Activated CD4-positive, alpha-beta T cell treated with anti-CD3 and anti-CD28 coated beads, Interleukin-2, amount 10 ng/mL, durations not matched to agents 24 days and 14 days (primary cell): Measurements from ENCODE around the gene SCO1. TPM values are rescaled to one million over a fixed set of nuclear protein-coding genes. Genes with fewer than 3 reads are reported as not detected.
"Not testable (repeated sequence)": the region's sequence is repeated elsewhere in the genome, so short reads cannot be mapped to it uniquely, and the experiment has no call there.

Experiments used
- DNase-seq: peaks from one replicate; pipeline ENCODE4 v3.0.0; 2022
- H3K27ac Mint-ChIP-seq: one replicate; pipeline ENCODE4 v1.8.0; 2022; ENCODE audit warnings: mild to moderate bottlenecking, mixed read lengths
- H3K27me3 Mint-ChIP-seq: one replicate; pipeline ENCODE4 v1.8.0; 2022; ENCODE audit warnings: mixed read lengths
- H3K36me3 Mint-ChIP-seq: one replicate; pipeline ENCODE4 v1.8.0; 2022; ENCODE audit warnings: low read depth, mild to moderate bottlenecking, mixed read lengths
- H3K4me1 Mint-ChIP-seq: one replicate; pipeline ENCODE4 v1.8.0; 2021; ENCODE audit warnings: mixed read lengths
- H3K4me3 Mint-ChIP-seq: one replicate; pipeline ENCODE4 v1.8.0; 2022; ENCODE audit warnings: mild to moderate bottlenecking, moderate library complexity, mixed read lengths
- H3K9me3 Mint-ChIP-seq: one replicate; pipeline ENCODE4 v1.8.0; 2021; ENCODE audit warnings: mixed read lengths
- intact Hi-C: fragments of 100-400 bp; cut with micrococcal nuclease; formaldehyde crosslinking; loops from one replicate; pipeline ENCODE4 v1.15.1; 2023
- total RNA-seq: library from RNA; stranded (reverse); gene quantifications from 2 replicates; pipeline ENCODE4 v1.2.3, GENCODE V29; 2022

The SCO1 gene
- total RNA-seq, 1 donor from 2014 or later: 43.4 TPM

- H3K9me3 Mint-ChIP-seq, DNase-seq, intact Hi-C loops, H3K36me3 Mint-ChIP-seq, H3K27ac Mint-ChIP-seq, H3K4me3 Mint-ChIP-seq: not testable (repeated sequence)
- Mint-ChIP-seq H3K4me1 (peaks cover 14% of the 10 kb centered on the region), H3K27me3 (peaks cover 12% of the 10 kb centered on the region)
Observed at GRCh38 chr17:10732121-10732520, 34.8 kb upstream of the SCO1 start.

- intact Hi-C loops: no loop called here
- no peak for DNase-seq
- H3K36me3 Mint-ChIP-seq: no peaks in the 10 kb centered on the region
- H3K9me3 Mint-ChIP-seq: no peaks in the 10 kb centered on the region
- H3K4me1 Mint-ChIP-seq: peaks cover 14% of the 10 kb centered on the region
- no peak overlapping the region for H3K4me3 Mint-ChIP-seq
- H3K27me3 Mint-ChIP-seq: peaks cover 11% of the 10 kb centered on the region
- no peak overlapping the region for H3K27ac Mint-ChIP-seq
Observed at GRCh38 chr17:10731408-10731879, 34.1 kb upstream of the SCO1 start.

- not testable (repeated sequence) for H3K9me3 Mint-ChIP-seq
- H3K27me3 Mint-ChIP-seq: peaks cover 11% of the 10 kb centered on the region
Observed at GRCh38 chr17:10730247-10730646, 32.9 kb upstream of the SCO1 start.

DNA sequence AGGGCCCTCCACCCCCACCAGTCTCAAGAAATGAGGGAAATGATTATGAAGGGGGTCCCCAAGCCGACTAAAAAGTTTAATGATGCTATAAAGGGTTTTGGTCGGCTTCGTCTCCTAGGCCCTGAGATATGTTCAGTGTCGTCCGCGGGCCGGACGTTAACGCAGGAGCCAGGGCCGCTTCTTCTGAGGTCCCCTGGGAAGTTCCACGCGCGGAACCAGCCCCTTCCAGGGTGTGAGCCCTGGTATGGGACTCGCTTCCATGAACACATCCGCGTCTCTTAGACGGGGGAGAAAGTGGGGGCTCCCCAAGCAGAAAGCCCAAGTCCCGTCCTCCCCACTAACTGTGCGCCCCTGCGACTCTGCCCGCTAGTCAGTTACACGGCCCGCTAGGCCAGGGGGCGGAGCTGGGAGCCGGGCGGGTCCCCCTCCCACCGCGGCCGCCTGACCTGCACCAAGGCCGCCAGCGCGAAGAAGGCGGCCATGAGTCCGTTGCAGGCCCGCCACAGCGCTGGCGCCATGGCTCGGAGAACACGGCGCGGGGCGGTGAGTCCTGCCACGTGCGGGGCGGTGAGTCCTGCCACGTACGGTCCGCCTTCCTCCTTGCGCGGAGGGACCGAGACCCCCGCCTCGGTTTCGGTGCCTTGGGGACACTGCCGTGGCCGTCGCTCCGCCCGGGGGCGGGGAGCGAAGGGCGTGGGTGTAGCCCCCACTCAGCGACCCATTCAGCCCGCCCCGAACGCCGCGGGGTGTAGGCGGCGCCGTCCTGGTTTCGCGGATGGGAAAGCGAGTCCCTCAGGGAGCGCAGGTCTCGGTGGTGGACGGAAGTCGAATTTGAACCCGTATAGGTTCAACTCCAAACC, 32.2 kb upstream of the SCO1 start, which contains the start of gene TMEM220:
TSS of gene TMEM220 (minus strand) at position 690 of the 860 bp plus-strand sequence. CDS start at position 518, 172 bp downstream.
- H3K27me3 Mint-ChIP-seq: peaks cover 9% of the 10 kb centered on the region
- intact Hi-C loops: no loop called here
- H3K4me3 Mint-ChIP-seq: peak within 1 kb of the TSS; percentile 92
- H3K9me3 Mint-ChIP-seq: no peaks in the 10 kb centered on the region
- peak within 1 kb of the TSS; percentile 46 for H3K27ac Mint-ChIP-seq
- H3K4me1 Mint-ChIP-seq: peaks cover 14% of the 10 kb centered on the region
- no peaks in the 10 kb centered on the region for H3K36me3 Mint-ChIP-seq
- DNase-seq: peak; percentile 79

More at GRCh38 chr17:10730247-10730646, 32.9 kb upstream of the SCO1 start:
- H3K36me3 Mint-ChIP-seq, DNase-seq, intact Hi-C loops: not testable (repeated sequence)
- peaks cover 14% of the 10 kb centered on the region for H3K4me1 Mint-ChIP-seq
- H3K27ac Mint-ChIP-seq: peak overlapping the region; percentile 46
- H3K4me3 Mint-ChIP-seq: peak overlapping the region; percentile 92

- intact Hi-C loops: no loop called here
Observed at GRCh38 chr17:10728331-10728892, 31.1 kb upstream of the SCO1 start.

DNA sequence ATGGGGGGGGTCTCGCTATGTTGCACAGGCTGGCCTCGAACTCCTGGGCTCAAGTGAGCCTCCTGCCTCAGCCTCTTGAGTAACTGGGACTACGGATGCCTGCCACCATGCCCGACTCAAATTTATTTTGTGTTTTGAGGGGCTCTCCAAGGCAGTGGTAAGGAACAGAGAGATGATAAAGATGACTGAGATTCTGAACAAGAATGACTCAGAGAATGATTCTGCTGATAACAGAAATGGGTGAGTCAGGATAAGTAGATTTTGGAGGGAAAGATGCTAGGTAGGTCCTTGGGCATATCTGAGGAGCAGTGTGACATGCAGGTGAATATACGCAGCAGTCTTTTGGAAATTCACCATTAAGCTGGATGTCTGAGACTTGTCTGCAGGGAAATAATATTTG, 29.9 kb upstream of the SCO1 start:
- H3K36me3 Mint-ChIP-seq: no peaks in the 10 kb centered on the region

More at GRCh38 chr17:10728331-10728892, 31.1 kb upstream of the SCO1 start:
- no peak overlapping the region for H3K4me3 Mint-ChIP-seq
- H3K27ac Mint-ChIP-seq: no peak overlapping the region
- no peaks in the 10 kb centered on the region for H3K36me3 Mint-ChIP-seq
- no peak for DNase-seq
- H3K4me1 Mint-ChIP-seq: peaks cover 14% of the 10 kb centered on the region
- H3K27me3 Mint-ChIP-seq: peaks cover 7% of the 10 kb centered on the region
- no peaks in the 10 kb centered on the region for H3K9me3 Mint-ChIP-seq

DNA sequence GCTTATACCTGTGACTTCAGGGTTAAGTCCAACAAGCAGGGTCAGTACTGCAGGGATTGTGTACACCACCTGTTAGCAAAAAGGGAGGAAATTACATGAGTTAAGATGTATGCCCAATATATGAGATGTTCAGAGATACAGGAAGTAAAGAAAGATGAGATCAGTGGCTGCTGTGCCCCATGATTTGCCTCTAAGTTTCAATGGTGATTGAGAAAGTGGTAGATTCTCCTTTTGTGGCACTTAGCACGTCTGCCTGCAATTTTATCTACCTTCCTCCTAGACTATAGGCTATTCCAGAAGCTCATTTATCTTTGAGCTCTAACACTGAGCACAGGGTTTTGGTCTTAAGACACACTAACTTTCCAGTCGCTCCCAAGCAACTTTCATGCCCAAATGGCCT, 28.9 kb upstream of the SCO1 start:
- Mint-ChIP-seq H3K36me3 (no peaks in the 10 kb centered on the region), H3K4me1 (peaks cover 14% of the 10 kb centered on the region), H3K9me3 (no peaks in the 10 kb centered on the region), H3K27me3 (peaks cover 4% of the 10 kb centered on the region), H3K27ac (no peak overlapping the region), H3K4me3 (no peak overlapping the region)
- DNase-seq: no peak
- intact Hi-C loops: loop anchor here (2.0 kb wide), 1 partner anchor 29 kb away; the partner anchor contains the start of genes ADPRM and SCO1

More for the DNA sequence above, 29.9 kb upstream of the SCO1 start:
- Mint-ChIP-seq H3K9me3 (no peaks in the 10 kb centered on the region), H3K4me3 (no peak overlapping the region), H3K4me1 (peaks cover 14% of the 10 kb centered on the region), H3K27me3 (peaks cover 4% of the 10 kb centered on the region), H3K27ac (no peak overlapping the region)
- DNase-seq: no peak
- intact Hi-C loops: loop anchor here (2.0 kb wide), 1 partner anchor 30 kb away; the partner anchor contains the start of genes ADPRM and SCO1

DNA sequence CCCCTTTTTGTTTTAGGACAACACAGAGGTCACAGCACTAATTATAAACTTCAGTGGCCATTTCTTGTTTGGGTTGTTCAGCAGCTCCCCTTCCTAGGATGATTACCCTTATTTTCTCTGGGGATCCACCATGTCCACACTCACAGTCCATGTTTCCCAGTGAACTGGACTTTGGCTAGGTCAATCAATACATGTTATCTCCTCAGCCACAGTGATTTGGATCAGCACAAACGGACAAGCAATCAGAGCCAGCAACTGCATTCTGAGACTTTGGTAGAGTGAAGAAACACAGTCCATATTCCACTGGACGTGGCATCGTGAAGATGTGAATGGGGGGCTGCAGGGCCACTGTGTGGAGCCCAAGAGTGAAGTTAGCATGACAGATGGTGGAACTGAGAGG, 27.9 kb upstream of the SCO1 start:
- H3K36me3 Mint-ChIP-seq: no peaks in the 10 kb centered on the region
- no peaks in the 10 kb centered on the region for H3K9me3 Mint-ChIP-seq
- H3K27ac Mint-ChIP-seq: no peak overlapping the region
- H3K4me3 Mint-ChIP-seq: no peak overlapping the region
- peaks cover 8% of the 10 kb centered on the region for H3K4me1 Mint-ChIP-seq
- H3K27me3 Mint-ChIP-seq: no peaks in the 10 kb centered on the region
- no peak for DNase-seq
- intact Hi-C loops: no loop called here

DNA sequence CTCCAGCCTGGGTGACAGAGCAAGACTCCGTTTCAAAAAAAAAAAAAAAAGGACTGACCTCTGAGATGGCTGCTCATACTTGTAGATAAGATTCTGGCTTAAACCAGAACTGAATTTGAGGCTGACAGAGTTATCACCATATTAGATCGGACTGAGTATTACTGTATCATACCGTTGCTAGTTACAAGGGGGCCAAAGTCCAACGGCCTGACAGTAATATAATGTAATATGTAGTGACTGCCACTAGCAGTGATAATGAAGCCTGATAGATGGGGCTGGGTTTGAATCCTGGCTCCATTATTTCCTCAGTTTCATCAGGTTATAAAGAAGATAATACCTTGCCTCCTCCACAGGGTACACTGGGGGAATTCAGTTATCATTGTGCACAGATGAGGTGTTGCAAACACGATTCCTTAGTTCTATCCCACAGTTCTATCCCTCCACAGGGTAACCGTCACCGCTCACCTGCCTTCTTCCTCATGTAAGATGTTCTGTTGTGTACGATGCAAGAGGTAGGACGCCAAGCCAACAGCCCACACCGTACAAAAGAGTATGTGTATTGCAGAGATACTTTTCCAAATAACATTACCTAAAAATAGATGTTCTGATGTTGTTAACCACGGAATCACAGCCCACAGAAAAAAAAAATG, 27.3 kb upstream of the SCO1 start:
- no peaks in the 10 kb centered on the region for H3K36me3 Mint-ChIP-seq
- intact Hi-C loops: no loop called here
- no peaks in the 10 kb centered on the region for H3K27me3 Mint-ChIP-seq
- H3K4me3 Mint-ChIP-seq: no peak overlapping the region
- no peaks in the 10 kb centered on the region for H3K9me3 Mint-ChIP-seq
- peaks cover 4% of the 10 kb centered on the region for H3K4me1 Mint-ChIP-seq
- no peak for DNase-seq
- H3K27ac Mint-ChIP-seq: no peak overlapping the region

DNA sequence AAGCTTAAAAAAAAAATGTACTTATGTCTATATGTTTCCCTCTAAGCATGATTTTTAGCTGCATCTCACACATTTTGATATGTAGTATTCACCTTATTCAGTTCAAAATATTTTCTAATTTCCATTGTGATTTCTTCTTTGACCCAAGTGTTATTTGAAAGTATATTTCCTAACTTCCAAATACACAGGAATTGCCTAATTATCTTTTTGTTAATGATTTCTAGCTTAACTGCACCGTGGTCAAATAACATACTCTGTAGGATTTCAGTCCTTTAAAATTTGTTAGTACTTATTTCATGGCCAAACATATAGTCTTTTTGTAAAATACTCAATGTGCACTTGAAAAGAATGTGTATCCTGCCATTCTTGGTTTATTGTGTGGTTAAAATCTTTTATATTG, 21.2 kb upstream of the SCO1 start:
- Mint-ChIP-seq H3K36me3 (peaks cover 13% of the 10 kb centered on the region), H3K4me1 (no peaks in the 10 kb centered on the region), H3K27ac (no peak overlapping the region), H3K4me3 (no peak overlapping the region), H3K9me3 (no peaks in the 10 kb centered on the region), H3K27me3 (no peaks in the 10 kb centered on the region)
- no peak for DNase-seq
- intact Hi-C loops: no loop called here

GRCh38 chr17:10716218-10716617, 18.9 kb upstream of the SCO1 start:
- Mint-ChIP-seq H3K4me3 (no peak overlapping the region), H3K4me1 (no peaks in the 10 kb centered on the region), H3K36me3 (peaks cover 31% of the 10 kb centered on the region), H3K27me3 (no peaks in the 10 kb centered on the region), H3K27ac (no peak overlapping the region), H3K9me3 (no peaks in the 10 kb centered on the region)
- DNase-seq: no peak
- intact Hi-C loops: no loop called here

- intact Hi-C loops: no loop called here
- DNase-seq: no peak
- no peaks in the 10 kb centered on the region for H3K4me1 Mint-ChIP-seq
- no peak overlapping the region for H3K4me3 Mint-ChIP-seq
- no peaks in the 10 kb centered on the region for H3K27me3 Mint-ChIP-seq
- H3K9me3 Mint-ChIP-seq: no peaks in the 10 kb centered on the region
- H3K36me3 Mint-ChIP-seq: peaks cover 57% of the 10 kb centered on the region
- H3K27ac Mint-ChIP-seq: no peak overlapping the region
Observed at GRCh38 chr17:10713318-10713717, 16.0 kb upstream of the SCO1 start.

- H3K9me3 Mint-ChIP-seq: no peaks in the 10 kb centered on the region
- H3K27me3 Mint-ChIP-seq: no peaks in the 10 kb centered on the region
- peaks cover 32% of the 10 kb centered on the region for H3K4me1 Mint-ChIP-seq
- peak overlapping the region; percentile 10 for H3K27ac Mint-ChIP-seq
- intact Hi-C loops: no loop called here
- H3K4me3 Mint-ChIP-seq: no peak overlapping the region
- H3K36me3 Mint-ChIP-seq: peaks cover 54% of the 10 kb centered on the region
- DNase-seq: no peak
Observed at GRCh38 chr17:10705727-10706126, 8.4 kb upstream of the SCO1 start.

- no peaks in the 10 kb centered on the region for H3K27me3 Mint-ChIP-seq
- intact Hi-C loops: no loop called here
- H3K4me1 Mint-ChIP-seq: peaks cover 42% of the 10 kb centered on the region
- H3K36me3 Mint-ChIP-seq: peaks cover 41% of the 10 kb centered on the region
- peak overlapping the region; percentile 65 for H3K27ac Mint-ChIP-seq
- H3K4me3 Mint-ChIP-seq: peak overlapping the region; percentile 51
- DNase-seq: no peak
- no peaks in the 10 kb centered on the region for H3K9me3 Mint-ChIP-seq
Observed at GRCh38 chr17:10702574-10702973, 5.2 kb upstream of the SCO1 start.
